ENCODE measurements around the gene RPP30. TPM values are rescaled to one million over a fixed set of nuclear protein-coding genes. Genes with fewer than 3 reads are reported as not detected.

The RPP30 gene
- total and polyA plus RNA-seq, 9 of the 15 experiments (the other 6 are each of a cell fraction or from before 2014, with no cell fraction given) = 37.3 to 170 (median 69.1) TPM

GRCh38 chr10:90945491-90946070, 73.8 kb downstream of the RPP30 start:
- no peaks in the 10 kb centered on the region for H3K36me3 ChIP-seq (ENCODE audit: control insufficient read depth, insufficient read depth, low read length)
- no peaks in the 10 kb centered on the region for H3K9me3 ChIP-seq (replicated peaks; ENCODE audit: control insufficient read depth, insufficient read depth, low read depth, low read length)
- TF ChIP-seq KLF10 (CRISPR knock-in tag; IDR thresholded peaks at IDR 0.05) (no peak), FOXJ3 (CRISPR knock-in tag; IDR thresholded peaks at IDR 0.05) (no peak), ARID3B (CRISPR knock-in tag; IDR thresholded peaks at IDR 0.05; ENCODE audit: borderline replicate concordance) (no peak), IRF9 (tag; IDR thresholded peaks at IDR 0.05) (no peak), POLR2H (tag; IDR thresholded peaks at IDR 0.05; ENCODE audit: low read depth) (no peak), DPF2 (IDR thresholded peaks at IDR 0.05) (no peak), NR0B1 (IDR thresholded peaks at IDR 0.05; ENCODE audit: partially characterized antibody) (no peak), MTF1 (CRISPR knock-in tag; IDR thresholded peaks at IDR 0.05; ENCODE audit: borderline replicate concordance) (no peak), BRD4 (IDR thresholded peaks at IDR 0.05) (no peak), TSC22D4 (tag; IDR thresholded peaks at IDR 0.05) (no peak), LEF1 (IDR thresholded peaks at IDR 0.05) (no peak), SLC30A9 (CRISPR knock-in tag; IDR thresholded peaks at IDR 0.05) (no peak), ZNF431 (CRISPR knock-in tag; IDR thresholded peaks at IDR 0.05) (no peak), PPARD (CRISPR knock-in tag; IDR thresholded peaks at IDR 0.05) (no peak)
- intact Hi-C loops (cut with micrococcal nuclease) (no loop called here), in situ Hi-C loops (cut with MboI) (no loop called here)
- H3K27ac ChIP-seq (ENCODE audit: extremely low read depth, low read depth, low read length) = no peak overlapping the region
- H2AFZ ChIP-seq (ENCODE audit: low read depth, low read length) = no peak overlapping the region
- FAIRE-seq (no peak), DNase-seq (ENCODE audit: extremely low read depth in 1 of 4, low spot score in 3 of 4) (no peak), ATAC-seq (no peak)
- 0% methylated on average over 4 of the region's 4 CpGs for WGBS (ENCODE audit: insufficient coverage, low coverage, missing lambda C conversion rate)
- H3K79me2 ChIP-seq (ENCODE audit: control insufficient read depth, insufficient read depth, low read length) = no peaks in the 10 kb centered on the region
- H3K4me1 ChIP-seq (replicated peaks in 1 of 2; ENCODE audit: control insufficient read depth in 2 of 2, insufficient read depth in 2 of 2, low read length in 2 of 2) = no peaks in the 10 kb centered on the region
- H4K20me1 ChIP-seq (replicated peaks; ENCODE audit: control insufficient read depth, insufficient read depth, low read length) = no peaks in the 10 kb centered on the region
- ChIA-PET POLR2A (no interaction called here), CTCF (ENCODE audit: low intra/inter-chr PET ratio) (no interaction called here)
- no TSS peak for BruUV-seq (replicated peaks)
- no peak overlapping the region for H3K4me3 ChIP-seq
- no peaks in the 10 kb centered on the region for H3K27me3 ChIP-seq (ENCODE audit: control insufficient read depth in 2 of 2, insufficient read depth in 2 of 2, low read length in 2 of 2)
- no peak overlapping the region for H3K9ac ChIP-seq (ENCODE audit: insufficient read depth in 1 of 2, low read depth in 2 of 2, low read length in 2 of 2)
- H3K4me2 ChIP-seq (ENCODE audit: insufficient read depth, low read length) = no peak overlapping the region
- no peaks in the 10 kb centered on the region for H3K9me1 ChIP-seq (ENCODE audit: control insufficient read depth, insufficient read depth, low read length)

Data from K562 (cell line).